ENCODE data around the gene CLCN3.
"Not testable (repeated sequence)": the region's sequence is repeated elsewhere in the genome, so short reads cannot be mapped to it uniquely, and the experiment has no call there.

GRCh38 chr4:169738604-169739003 is 118.2 kb downstream of the CLCN3 start:
- not testable (repeated sequence) for TF ChIP-seq CTCF (IDR thresholded peaks at IDR 0.05; ENCODE audit: poor library complexity); EZH2 (IDR thresholded peaks at IDR 0.05; ENCODE audit: borderline replicate concordance); EZH2phosphoT487 (IDR thresholded peaks at IDR 0.05; ENCODE audit: low read depth, severe bottlenecking, unreplicated experiment)
